Calu3 (cell line): Measurements from ENCODE around the gene RER1. TPM values are rescaled to one million over a fixed set of nuclear protein-coding genes. Genes with fewer than 3 reads are reported as not detected.

Source experiments
- BruUV-seq: library from RNA; stranded (reverse); fragments of 400-500 nt; replicated peaks from 2 replicates; lab custom pipeline; 2021; lab: Mats Ljungman, UMichigan
- CTCF ChIA-PET: fragments of 300-600 bp; sonication (Branson Sonifier 250); formaldehyde crosslinking; loops from one replicate; lab custom pipeline; 2022; ENCODE audit warnings: antibody characterized with exemption; lab: Charles Lee
- DNase-seq: peaks from one replicate; pipeline ENCODE4 v3.0.0; 2022
- H3K27ac Mint-ChIP-seq: one replicate; pipeline ENCODE4 v1.8.0; 2022; ENCODE audit warnings: mixed read lengths; ENCODE audit not compliant: unreplicated experiment
- H3K27me3 Mint-ChIP-seq: one replicate; pipeline ENCODE4 v1.8.0; 2022; ENCODE audit warnings: mixed read lengths; ENCODE audit not compliant: unreplicated experiment
- H3K36me3 Mint-ChIP-seq: one replicate; pipeline ENCODE4 v1.8.0; 2022; ENCODE audit warnings: mild to moderate bottlenecking, moderate library complexity, mixed read lengths; ENCODE audit not compliant: insufficient read depth, unreplicated experiment
- H3K4me1 Mint-ChIP-seq: one replicate; pipeline ENCODE4 v1.8.0; 2022; ENCODE audit warnings: mild to moderate bottlenecking, low read depth, mixed read lengths; ENCODE audit not compliant: unreplicated experiment
- H3K4me3 Mint-ChIP-seq: one replicate; pipeline ENCODE4 v1.8.0; 2022; ENCODE audit warnings: mild to moderate bottlenecking, low read depth, moderate library complexity, mixed read lengths; ENCODE audit not compliant: unreplicated experiment
- H3K9me3 Mint-ChIP-seq: one replicate; pipeline ENCODE4 v1.8.0; 2022; ENCODE audit warnings: low read depth, mixed read lengths; ENCODE audit not compliant: unreplicated experiment
- intact Hi-C: fragments of 100-400 bp; cut with micrococcal nuclease; formaldehyde crosslinking; loops from one replicate; pipeline ENCODE4 v1.10.0; 2022; ENCODE audit not compliant: unreplicated experiment
- total RNA-seq: library from RNA; stranded (reverse); gene quantifications from 2 replicates; pipeline ENCODE4 v1.2.3, GENCODE V29; 2022
- TF ChIP-seq, protein P1 (sequence below): fragments of 200-600 bp; IDR thresholded peaks from one replicate; pipeline ENCODE4 v1.8.0; 2022; ENCODE audit warnings: antibody characterized with exemption; ENCODE audit not compliant: unreplicated experiment

The RER1 gene
- total RNA-seq, 1 experiment from 2014 or later: 118 TPM

DNA sequence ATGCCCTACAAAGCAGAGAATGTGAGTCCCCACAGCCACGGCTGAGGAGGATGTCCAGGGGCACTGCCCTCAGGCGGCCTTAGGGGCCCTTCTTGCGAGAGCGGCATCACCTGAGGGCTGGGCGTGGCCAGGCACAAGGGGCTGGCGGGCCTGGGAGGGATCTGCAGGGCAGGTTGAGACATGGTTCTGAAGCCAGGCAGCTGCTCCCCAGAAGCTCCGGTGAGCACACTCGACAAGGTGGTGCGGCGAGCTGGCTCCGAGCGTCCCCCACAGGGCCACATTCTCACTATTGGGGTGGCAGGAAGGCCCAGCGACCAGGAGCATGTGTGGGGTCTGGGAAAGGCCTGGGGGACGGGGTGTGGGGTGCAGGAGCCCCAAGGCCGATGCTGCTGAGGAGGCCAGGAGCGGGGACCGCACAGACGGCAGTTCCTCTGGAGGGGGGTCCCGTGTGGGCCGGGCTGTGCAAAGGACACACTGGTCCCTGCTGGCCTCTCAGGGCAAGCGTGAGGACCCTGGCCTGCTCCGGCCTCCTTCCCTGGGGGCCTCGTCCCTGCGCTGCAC is 47.4 kb upstream of the RER1 start:
- CTCF ChIA-PET: no interaction called here
- intact Hi-C loops: no loop called here
- H3K27ac Mint-ChIP-seq: no peak overlapping the region
- H3K27me3 Mint-ChIP-seq: no peaks in the 10 kb centered on the region
- H3K4me3 Mint-ChIP-seq: no peak overlapping the region
- BruUV-seq: no TSS peak
- no peaks in the 10 kb centered on the region for H3K4me1 Mint-ChIP-seq
- no peak for DNase-seq
- H3K36me3 Mint-ChIP-seq: no peaks in the 10 kb centered on the region
- H3K9me3 Mint-ChIP-seq: no peaks in the 10 kb centered on the region
- TF ChIP-seq, protein P1, sequence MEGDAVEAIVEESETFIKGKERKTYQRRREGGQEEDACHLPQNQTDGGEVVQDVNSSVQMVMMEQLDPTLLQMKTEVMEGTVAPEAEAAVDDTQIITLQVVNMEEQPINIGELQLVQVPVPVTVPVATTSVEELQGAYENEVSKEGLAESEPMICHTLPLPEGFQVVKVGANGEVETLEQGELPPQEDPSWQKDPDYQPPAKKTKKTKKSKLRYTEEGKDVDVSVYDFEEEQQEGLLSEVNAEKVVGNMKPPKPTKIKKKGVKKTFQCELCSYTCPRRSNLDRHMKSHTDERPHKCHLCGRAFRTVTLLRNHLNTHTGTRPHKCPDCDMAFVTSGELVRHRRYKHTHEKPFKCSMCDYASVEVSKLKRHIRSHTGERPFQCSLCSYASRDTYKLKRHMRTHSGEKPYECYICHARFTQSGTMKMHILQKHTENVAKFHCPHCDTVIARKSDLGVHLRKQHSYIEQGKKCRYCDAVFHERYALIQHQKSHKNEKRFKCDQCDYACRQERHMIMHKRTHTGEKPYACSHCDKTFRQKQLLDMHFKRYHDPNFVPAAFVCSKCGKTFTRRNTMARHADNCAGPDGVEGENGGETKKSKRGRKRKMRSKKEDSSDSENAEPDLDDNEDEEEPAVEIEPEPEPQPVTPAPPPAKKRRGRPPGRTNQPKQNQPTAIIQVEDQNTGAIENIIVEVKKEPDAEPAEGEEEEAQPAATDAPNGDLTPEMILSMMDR: no peak

DNA sequence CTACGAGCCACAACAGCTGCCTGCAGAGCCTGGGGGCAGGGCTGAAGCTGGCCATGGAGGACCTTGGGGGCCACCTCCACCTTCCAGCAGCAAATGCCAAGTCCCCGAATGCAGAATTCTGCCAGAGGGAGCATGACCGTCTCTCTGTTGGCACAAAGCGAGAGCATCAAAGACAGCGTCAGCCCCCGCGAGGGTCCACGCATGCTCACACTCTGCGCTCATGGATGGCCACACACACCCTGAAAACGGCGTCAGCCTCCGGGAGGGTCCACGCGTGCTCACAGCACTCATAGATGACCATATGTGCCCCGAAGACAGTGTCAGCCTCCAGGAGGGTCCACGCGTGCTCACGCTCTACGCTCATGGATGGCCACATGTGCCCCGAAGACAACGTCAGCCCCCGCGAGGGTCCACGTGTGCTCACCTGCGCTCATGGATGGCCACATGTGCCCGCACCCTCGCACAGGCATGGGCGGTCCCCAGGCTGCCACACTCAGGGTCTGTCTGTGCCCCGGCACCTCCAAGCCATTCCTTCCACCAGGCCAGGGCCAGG is 46.8 kb upstream of the RER1 start:
- CTCF ChIA-PET: no interaction called here
- no peaks in the 10 kb centered on the region for H3K4me1 Mint-ChIP-seq
- no peak for DNase-seq
- no peak overlapping the region for H3K27ac Mint-ChIP-seq
- H3K27me3 Mint-ChIP-seq: no peaks in the 10 kb centered on the region
- H3K9me3 Mint-ChIP-seq: no peaks in the 10 kb centered on the region
- BruUV-seq: no TSS peak
- TF ChIP-seq, protein P1: no peak
- H3K4me3 Mint-ChIP-seq: no peak overlapping the region
- intact Hi-C loops: no loop called here
- no peaks in the 10 kb centered on the region for H3K36me3 Mint-ChIP-seq

DNA sequence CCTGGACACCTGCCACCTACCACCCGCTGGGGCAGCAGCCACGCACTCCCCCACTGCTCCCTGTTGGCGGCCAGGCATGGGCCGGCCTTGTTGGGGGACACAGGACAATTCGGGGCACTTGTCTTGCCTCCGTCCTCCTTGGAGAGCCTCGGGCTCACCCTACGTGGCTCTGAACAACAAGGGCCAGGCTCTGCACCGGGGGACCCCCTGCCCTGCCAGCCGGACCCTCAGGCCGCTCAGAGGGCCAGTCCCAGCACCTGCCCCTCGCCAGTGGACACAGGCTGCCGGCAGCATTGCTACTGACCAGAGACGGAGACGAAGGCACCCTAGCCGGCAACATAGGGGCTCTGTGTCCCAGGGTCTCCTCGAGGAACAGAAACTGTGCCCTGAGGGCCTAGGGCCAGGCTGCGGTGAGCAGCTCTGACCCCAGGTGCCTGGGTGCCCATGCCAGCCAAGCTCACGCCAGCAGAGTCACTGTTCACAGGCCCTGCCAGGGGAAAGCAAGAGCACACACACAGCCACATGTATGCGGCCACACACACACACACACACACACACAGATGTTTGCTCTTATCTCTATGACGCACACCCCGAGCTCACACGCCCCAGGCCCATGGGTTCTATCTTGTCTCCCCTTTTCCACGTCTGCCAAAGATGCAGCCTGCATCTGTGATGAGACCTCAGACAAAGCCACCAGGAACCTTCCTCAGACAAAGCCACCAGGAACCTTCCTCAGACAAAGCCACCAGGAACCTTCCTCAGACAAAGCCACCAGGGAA is 46.2 kb upstream of the RER1 start:
- H3K36me3 Mint-ChIP-seq: no peaks in the 10 kb centered on the region
- TF ChIP-seq, protein P1: no peak
- CTCF ChIA-PET: no interaction called here
- H3K4me3 Mint-ChIP-seq: no peak overlapping the region
- H3K27ac Mint-ChIP-seq: no peak overlapping the region
- intact Hi-C loops: no loop called here
- H3K9me3 Mint-ChIP-seq: no peaks in the 10 kb centered on the region
- no TSS peak for BruUV-seq
- H3K27me3 Mint-ChIP-seq: no peaks in the 10 kb centered on the region
- no peak for DNase-seq
- H3K4me1 Mint-ChIP-seq: no peaks in the 10 kb centered on the region

DNA sequence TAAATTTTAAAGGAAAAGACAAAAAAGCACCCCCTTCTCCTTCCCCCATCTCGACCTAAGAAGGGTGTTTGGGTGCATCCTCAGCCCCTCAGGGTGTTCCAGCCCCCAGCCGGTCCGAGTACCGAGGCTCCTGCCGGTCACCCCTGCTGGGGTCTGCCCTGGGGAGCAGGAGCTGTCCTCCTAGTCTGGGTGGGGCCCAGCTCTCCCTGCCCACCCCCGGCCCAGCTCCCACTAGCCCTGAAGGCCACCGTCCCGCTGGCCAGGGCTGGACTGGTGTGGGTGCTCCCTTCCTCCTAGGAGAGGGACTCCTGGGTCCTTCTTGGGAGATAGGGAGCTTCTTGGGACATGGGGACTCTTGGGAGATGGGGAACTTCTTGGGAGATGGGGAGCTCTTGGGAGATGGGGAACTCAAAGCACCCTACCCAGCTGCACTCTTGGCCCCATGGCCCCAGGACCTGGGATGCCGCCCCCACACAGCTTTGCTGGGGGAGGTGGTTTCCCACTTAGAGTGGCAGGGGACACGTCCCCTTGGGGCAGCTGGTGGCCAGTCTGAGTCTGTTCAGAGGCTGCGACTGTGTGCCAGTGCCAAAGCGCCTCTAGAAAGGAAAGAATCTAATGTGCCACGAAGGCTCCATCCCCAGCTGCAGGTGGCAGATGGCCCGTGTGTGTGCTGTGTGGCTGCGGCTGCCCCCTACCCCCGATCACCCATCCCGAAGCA is 44.8 kb upstream of the RER1 start:
- H3K27me3 Mint-ChIP-seq: no peaks in the 10 kb centered on the region

More for the DNA sequence above, 44.8 kb upstream of the RER1 start:
- TF ChIP-seq, protein P1: no peak
- intact Hi-C loops: no loop called here
- no TSS peak for BruUV-seq
- no peak for DNase-seq
- Mint-ChIP-seq H3K36me3 (no peaks in the 10 kb centered on the region), H3K4me3 (no peak overlapping the region), H3K4me1 (no peaks in the 10 kb centered on the region), H3K9me3 (no peaks in the 10 kb centered on the region), H3K27ac (no peak overlapping the region)
- CTCF ChIA-PET: no interaction called here
